ENCODE results near the gene ST7. TPM values are rescaled to one million over a fixed set of nuclear protein-coding genes. Genes with fewer than 3 reads are reported as not detected.

ST7 gene
- total RNA-seq, 1 donor from 2014 or later, result 39.3 TPM

DNA sequence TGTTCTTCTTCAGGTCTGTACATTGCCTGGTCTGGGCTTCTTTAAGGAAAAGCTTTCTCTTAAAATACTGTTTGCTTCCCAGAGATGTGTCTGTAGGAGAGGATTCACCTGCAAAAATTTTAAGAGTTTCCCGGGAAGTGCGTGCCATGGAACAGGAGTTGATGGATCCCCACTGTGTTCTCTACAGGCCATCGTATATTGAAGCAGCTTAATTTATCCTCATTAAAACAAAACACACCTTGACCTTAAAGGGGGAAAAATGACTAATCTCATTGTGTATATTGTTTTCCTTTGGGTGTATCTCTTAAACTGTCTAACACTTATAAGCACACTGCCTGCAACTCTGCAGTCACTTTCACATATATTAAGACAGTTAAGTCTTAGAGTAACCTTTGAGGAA, 111.4 kb downstream of the ST7 start:
- no peak for DNase-seq (ENCODE audit: low read depth)
- Mint-ChIP-seq H3K27ac (ENCODE audit: unreplicated experiment) (no peak overlapping the region), H3K4me1 (ENCODE audit: low read depth, unreplicated experiment) (peaks cover 28% of the 10 kb centered on the region)

DNA sequence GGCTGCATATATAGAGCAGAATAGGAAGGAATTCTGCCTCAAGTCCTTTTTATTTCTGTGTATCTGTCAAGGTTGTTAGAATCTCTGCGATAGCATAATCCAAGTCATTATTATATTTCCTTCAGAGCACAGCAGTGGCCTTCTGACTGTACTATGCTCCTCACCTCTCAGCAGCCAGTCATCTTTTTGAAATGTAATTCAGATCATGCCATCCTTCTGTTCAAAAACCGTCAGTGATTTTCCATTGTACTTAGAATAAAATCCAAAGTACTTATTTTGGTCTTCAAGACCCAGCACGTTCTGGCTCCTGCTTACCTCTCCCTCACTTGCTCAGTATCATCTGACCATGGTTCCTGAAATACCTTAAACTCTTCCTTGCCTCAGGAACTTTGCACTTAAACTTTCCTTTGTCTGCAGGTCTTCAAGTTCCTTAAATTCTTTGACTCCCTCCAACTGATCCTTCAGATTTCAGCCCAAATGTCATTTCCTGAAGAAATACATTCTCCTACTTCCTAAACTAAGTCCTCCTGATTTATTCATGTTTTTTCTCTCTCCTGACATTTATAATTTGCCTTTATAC, 112.4 kb downstream of the ST7 start:
- no peak overlapping the region for H3K9ac ChIP-seq (ENCODE audit: low read length)
- no peaks in the 10 kb centered on the region for H3K9me3 ChIP-seq (ENCODE audit: insufficient read depth, low read depth, low read length)
- H3K36me3 ChIP-seq (ENCODE audit: insufficient read depth, low read length), result no peaks in the 10 kb centered on the region
- no peak overlapping the region for H3K27ac ChIP-seq (ENCODE audit: low read depth, low read length)
- H3K4me2 ChIP-seq (ENCODE audit: low read length), result no peak overlapping the region
- Mint-ChIP-seq H3K36me3 (ENCODE audit: low read depth, unreplicated experiment) (peaks cover 2% of the 10 kb centered on the region), H3K9me3 (ENCODE audit: unreplicated experiment) (no peaks in the 10 kb centered on the region), H3K27ac (ENCODE audit: unreplicated experiment) (no peak overlapping the region), H3K4me1 (ENCODE audit: low read depth, unreplicated experiment) (peaks cover 28% of the 10 kb centered on the region), H3K27me3 (ENCODE audit: low read depth, unreplicated experiment) (no peaks in the 10 kb centered on the region), H3K4me3 (ENCODE audit: unreplicated experiment) (no peak overlapping the region)
- H2AFZ ChIP-seq (ENCODE audit: low read depth, low read length), result no peak overlapping the region
- peaks cover 25% of the 10 kb centered on the region for H4K20me1 ChIP-seq (ENCODE audit: insufficient read depth, low read length)
- FAIRE-seq (no peak), DNase-seq (ENCODE audit: low read depth) (no peak)
- no peaks in the 10 kb centered on the region for H3K27me3 ChIP-seq (ENCODE audit: insufficient read depth, low read length)
- peaks cover 13% of the 10 kb centered on the region for H3K4me1 ChIP-seq (ENCODE audit: insufficient read depth, low read length)
- H3K4me3 ChIP-seq (ENCODE audit: insufficient read depth, low read depth, low read length), result no peak overlapping the region
- H3K79me2 ChIP-seq (ENCODE audit: insufficient read depth, low read length), result peaks cover 51% of the 10 kb centered on the region
- no peak for TF ChIP-seq EZH2 (IDR thresholded peaks at IDR 0.05; ENCODE audit: insufficient read depth, low read length)
- TF ChIP-seq, protein P1, sequence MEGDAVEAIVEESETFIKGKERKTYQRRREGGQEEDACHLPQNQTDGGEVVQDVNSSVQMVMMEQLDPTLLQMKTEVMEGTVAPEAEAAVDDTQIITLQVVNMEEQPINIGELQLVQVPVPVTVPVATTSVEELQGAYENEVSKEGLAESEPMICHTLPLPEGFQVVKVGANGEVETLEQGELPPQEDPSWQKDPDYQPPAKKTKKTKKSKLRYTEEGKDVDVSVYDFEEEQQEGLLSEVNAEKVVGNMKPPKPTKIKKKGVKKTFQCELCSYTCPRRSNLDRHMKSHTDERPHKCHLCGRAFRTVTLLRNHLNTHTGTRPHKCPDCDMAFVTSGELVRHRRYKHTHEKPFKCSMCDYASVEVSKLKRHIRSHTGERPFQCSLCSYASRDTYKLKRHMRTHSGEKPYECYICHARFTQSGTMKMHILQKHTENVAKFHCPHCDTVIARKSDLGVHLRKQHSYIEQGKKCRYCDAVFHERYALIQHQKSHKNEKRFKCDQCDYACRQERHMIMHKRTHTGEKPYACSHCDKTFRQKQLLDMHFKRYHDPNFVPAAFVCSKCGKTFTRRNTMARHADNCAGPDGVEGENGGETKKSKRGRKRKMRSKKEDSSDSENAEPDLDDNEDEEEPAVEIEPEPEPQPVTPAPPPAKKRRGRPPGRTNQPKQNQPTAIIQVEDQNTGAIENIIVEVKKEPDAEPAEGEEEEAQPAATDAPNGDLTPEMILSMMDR (IDR thresholded peaks at IDR 0.05; ENCODE audit: insufficient read depth, low read depth, low read length), result no peak

More for the DNA sequence above, 111.4 kb downstream of the ST7 start:
- Histone ChIP-seq H3K27me3 (ENCODE audit: insufficient read depth, low read length) (no peaks in the 10 kb centered on the region), H3K4me2 (ENCODE audit: low read length) (no peak overlapping the region), H3K4me3 (ENCODE audit: insufficient read depth, low read depth, low read length) (no peak overlapping the region), H3K36me3 (ENCODE audit: insufficient read depth, low read length) (no peaks in the 10 kb centered on the region), H3K9ac (ENCODE audit: low read length) (no peak overlapping the region), H3K79me2 (ENCODE audit: insufficient read depth, low read length) (peaks cover 54% of the 10 kb centered on the region), H4K20me1 (ENCODE audit: insufficient read depth, low read length) (peaks cover 25% of the 10 kb centered on the region), H3K4me1 (ENCODE audit: insufficient read depth, low read length) (peaks cover 13% of the 10 kb centered on the region), H3K9me3 (ENCODE audit: insufficient read depth, low read depth, low read length) (no peaks in the 10 kb centered on the region), H3K27ac (ENCODE audit: low read depth, low read length) (no peak overlapping the region), H2AFZ (ENCODE audit: low read depth, low read length) (no peak overlapping the region)
- Mint-ChIP-seq H3K4me3 (ENCODE audit: unreplicated experiment) (no peak overlapping the region), H3K36me3 (ENCODE audit: low read depth, unreplicated experiment) (peaks cover 2% of the 10 kb centered on the region), H3K27me3 (ENCODE audit: low read depth, unreplicated experiment) (no peaks in the 10 kb centered on the region), H3K9me3 (ENCODE audit: unreplicated experiment) (no peaks in the 10 kb centered on the region)
- no peak for TF ChIP-seq EZH2 (IDR thresholded peaks at IDR 0.05; ENCODE audit: insufficient read depth, low read length)
- TF ChIP-seq, protein P1 (IDR thresholded peaks at IDR 0.05; ENCODE audit: insufficient read depth, low read depth, low read length), result no peak
- no peak for FAIRE-seq

DNA sequence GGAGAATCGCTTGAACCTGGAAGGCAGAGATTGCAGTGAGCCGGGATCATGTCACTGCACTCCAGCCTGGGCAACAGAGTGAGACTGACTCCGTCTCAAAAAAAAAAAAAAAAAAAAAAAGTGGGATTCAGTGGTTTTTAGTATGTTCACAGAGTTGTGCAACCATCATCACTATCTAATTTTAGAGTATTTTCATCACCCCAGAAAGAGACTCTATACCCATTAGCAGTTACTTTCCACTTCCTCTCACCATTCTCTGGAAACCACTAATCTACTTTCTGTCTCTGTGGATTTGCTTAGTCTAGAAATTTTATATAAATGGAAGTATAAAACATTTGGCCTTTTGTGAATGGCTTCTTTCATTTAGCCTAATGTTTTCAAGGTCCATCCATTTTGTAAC, 113.4 kb downstream of the ST7 start:
- Histone ChIP-seq H3K4me3 (ENCODE audit: insufficient read depth, low read depth, low read length) (no peak overlapping the region), H3K4me1 (ENCODE audit: insufficient read depth, low read length) (peaks cover 13% of the 10 kb centered on the region), H3K27me3 (ENCODE audit: insufficient read depth, low read length) (no peaks in the 10 kb centered on the region), H3K9ac (ENCODE audit: low read length) (no peak overlapping the region), H3K9me3 (ENCODE audit: insufficient read depth, low read depth, low read length) (no peaks in the 10 kb centered on the region), H3K79me2 (ENCODE audit: insufficient read depth, low read length) (peaks cover 51% of the 10 kb centered on the region), H4K20me1 (ENCODE audit: insufficient read depth, low read length) (peaks cover 29% of the 10 kb centered on the region), H2AFZ (ENCODE audit: low read depth, low read length) (no peak overlapping the region), H3K4me2 (ENCODE audit: low read length) (no peak overlapping the region), H3K36me3 (ENCODE audit: insufficient read depth, low read length) (no peaks in the 10 kb centered on the region), H3K27ac (ENCODE audit: low read depth, low read length) (no peak overlapping the region)
- H3K27ac Mint-ChIP-seq (ENCODE audit: unreplicated experiment), result no peak overlapping the region
- no peak for DNase-seq (ENCODE audit: low read depth)
- H3K4me3 Mint-ChIP-seq (ENCODE audit: unreplicated experiment), result no peak overlapping the region
- no peaks in the 10 kb centered on the region for H3K27me3 Mint-ChIP-seq (ENCODE audit: low read depth, unreplicated experiment)
- H3K4me1 Mint-ChIP-seq (ENCODE audit: low read depth, unreplicated experiment), result peaks cover 25% of the 10 kb centered on the region
- TF ChIP-seq, protein P1 (IDR thresholded peaks at IDR 0.05; ENCODE audit: insufficient read depth, low read depth, low read length), result no peak
- no peak for TF ChIP-seq EZH2 (IDR thresholded peaks at IDR 0.05; ENCODE audit: insufficient read depth, low read length)
- H3K9me3 Mint-ChIP-seq (ENCODE audit: unreplicated experiment), result no peaks in the 10 kb centered on the region
- no peak for FAIRE-seq
- H3K36me3 Mint-ChIP-seq (ENCODE audit: low read depth, unreplicated experiment), result peaks cover 5% of the 10 kb centered on the region
